ENCODE data around the gene PLPP1. TPM values are rescaled to one million over a fixed set of nuclear protein-coding genes. Genes with fewer than 3 reads are reported as not detected.
A peak's percentile ranks its signal among the peaks of the same experiment; 100 is the strongest.

PLPP1 gene
- polyA plus RNA-seq, 1 donor: 54.7 TPM

GRCh38 chr5:55456216-55456895 lies 78.4 kb downstream of the PLPP1 start:
- WGBS (ENCODE audit: insufficient coverage, low lambda C conversion rate): 100% methylated on average over 3 of the region's 3 CpGs
- peaks cover 11% of the 10 kb centered on the region for H3K36me3 ChIP-seq (ENCODE audit: control insufficient read depth, insufficient read depth, low read length)
- no peak overlapping the region for H3K4me3 ChIP-seq (ENCODE audit: low read length)
- H3K9me3 ChIP-seq (ENCODE audit: control insufficient read depth, low read depth, low read length): no peaks in the 10 kb centered on the region
- no peaks in the 10 kb centered on the region for H3K27me3 ChIP-seq (ENCODE audit: control insufficient read depth, insufficient read depth, low read length)
- no peak for DNase-seq
- no peaks in the 10 kb centered on the region for H3K4me1 ChIP-seq (ENCODE audit: control insufficient read depth, insufficient read depth, low read length)
- no peak overlapping the region for H3K27ac ChIP-seq (ENCODE audit: low read length)

GRCh38 chr5:55454282-55454681 lies 80.5 kb downstream of the PLPP1 start:
- H3K36me3 ChIP-seq (ENCODE audit: control insufficient read depth, insufficient read depth, low read length): peaks cover 14% of the 10 kb centered on the region
- H3K4me1 ChIP-seq (ENCODE audit: control insufficient read depth, insufficient read depth, low read length): no peaks in the 10 kb centered on the region
- no peaks in the 10 kb centered on the region for H3K27me3 ChIP-seq (ENCODE audit: control insufficient read depth, insufficient read depth, low read length)
- no peak for DNase-seq
- H3K27ac ChIP-seq (ENCODE audit: low read length): no peak overlapping the region
- H3K9me3 ChIP-seq (ENCODE audit: control insufficient read depth, low read depth, low read length): no peaks in the 10 kb centered on the region
- no CpG with 5 or more reads among the region's 2 CpGs for whole genome bisulfite sequencing (ENCODE audit: insufficient coverage, low lambda C conversion rate)
- H3K4me3 ChIP-seq (ENCODE audit: low read length): no peak overlapping the region

- no peak overlapping the region for H3K27ac ChIP-seq (ENCODE audit: low read length)
- no peak for DNase-seq
- no peaks in the 10 kb centered on the region for H3K27me3 ChIP-seq (ENCODE audit: control insufficient read depth, insufficient read depth, low read length)
- no CpG with 5 or more reads among the region's 1 CpG for WGBS (ENCODE audit: insufficient coverage, low lambda C conversion rate)
- H3K4me3 ChIP-seq (ENCODE audit: low read length): no peak overlapping the region
- peaks cover 12% of the 10 kb centered on the region for H3K36me3 ChIP-seq (ENCODE audit: control insufficient read depth, insufficient read depth, low read length)
- H3K4me1 ChIP-seq (ENCODE audit: control insufficient read depth, insufficient read depth, low read length): no peaks in the 10 kb centered on the region
- no peaks in the 10 kb centered on the region for H3K9me3 ChIP-seq (ENCODE audit: control insufficient read depth, low read depth, low read length)
Observed at GRCh38 chr5:55453211-55453610, 81.6 kb downstream of the PLPP1 start.

- H3K4me1 ChIP-seq (ENCODE audit: control insufficient read depth, insufficient read depth, low read length): no peaks in the 10 kb centered on the region
- H3K27me3 ChIP-seq (ENCODE audit: control insufficient read depth, insufficient read depth, low read length): no peaks in the 10 kb centered on the region
- no peak for DNase-seq
- H3K27ac ChIP-seq (ENCODE audit: low read length): no peak overlapping the region
- no peaks in the 10 kb centered on the region for H3K9me3 ChIP-seq (ENCODE audit: control insufficient read depth, low read depth, low read length)
- H3K4me3 ChIP-seq (ENCODE audit: low read length): no peak overlapping the region
- peaks cover 12% of the 10 kb centered on the region for H3K36me3 ChIP-seq (ENCODE audit: control insufficient read depth, insufficient read depth, low read length)
- WGBS (ENCODE audit: insufficient coverage, low lambda C conversion rate): 100% methylated on average over 1 of the region's 2 CpGs
Observed at GRCh38 chr5:55451976-55452375, 82.8 kb downstream of the PLPP1 start.

GRCh38 chr5:55450050-55450765 lies 84.6 kb downstream of the PLPP1 start:
- no peak for DNase-seq
- no peaks in the 10 kb centered on the region for H3K4me1 ChIP-seq (ENCODE audit: control insufficient read depth, insufficient read depth, low read length)
- H3K9me3 ChIP-seq (ENCODE audit: control insufficient read depth, low read depth, low read length): no peaks in the 10 kb centered on the region
- H3K27ac ChIP-seq (ENCODE audit: low read length): no peak overlapping the region
- H3K4me3 ChIP-seq (ENCODE audit: low read length): no peak overlapping the region
- no peaks in the 10 kb centered on the region for H3K27me3 ChIP-seq (ENCODE audit: control insufficient read depth, insufficient read depth, low read length)
- H3K36me3 ChIP-seq (ENCODE audit: control insufficient read depth, insufficient read depth, low read length): peaks cover 9% of the 10 kb centered on the region
- 100% methylated on average over 1 of the region's 4 CpGs for WGBS (ENCODE audit: insufficient coverage, low lambda C conversion rate)

- DNase-seq: no peak
- H3K27me3 ChIP-seq (ENCODE audit: control insufficient read depth, insufficient read depth, low read length): no peaks in the 10 kb centered on the region
- H3K4me1 ChIP-seq (ENCODE audit: control insufficient read depth, insufficient read depth, low read length): no peaks in the 10 kb centered on the region
- H3K4me3 ChIP-seq (ENCODE audit: low read length): no peak overlapping the region
- no peaks in the 10 kb centered on the region for H3K9me3 ChIP-seq (ENCODE audit: control insufficient read depth, low read depth, low read length)
- H3K27ac ChIP-seq (ENCODE audit: low read length): no peak overlapping the region
- WGBS (ENCODE audit: insufficient coverage, low lambda C conversion rate): 70% methylated on average over 5 of the region's 8 CpGs
- H3K36me3 ChIP-seq (ENCODE audit: control insufficient read depth, insufficient read depth, low read length): peaks cover 3% of the 10 kb centered on the region
Observed at GRCh38 chr5:55446640-55447351, 88.0 kb downstream of the PLPP1 start.

- H3K4me1 ChIP-seq (ENCODE audit: control insufficient read depth, insufficient read depth, low read length): no peaks in the 10 kb centered on the region
- no peak overlapping the region for H3K27ac ChIP-seq (ENCODE audit: low read length)
- H3K36me3 ChIP-seq (ENCODE audit: control insufficient read depth, insufficient read depth, low read length): peaks cover 9% of the 10 kb centered on the region
- 92% methylated on average over 2 of the region's 3 CpGs for WGBS (ENCODE audit: insufficient coverage, low lambda C conversion rate)
- no peak overlapping the region for H3K4me3 ChIP-seq (ENCODE audit: low read length)
- H3K9me3 ChIP-seq (ENCODE audit: control insufficient read depth, low read depth, low read length): no peaks in the 10 kb centered on the region
- no peaks in the 10 kb centered on the region for H3K27me3 ChIP-seq (ENCODE audit: control insufficient read depth, insufficient read depth, low read length)
- DNase-seq: no peak
Observed at GRCh38 chr5:55445791-55446190, 89.0 kb downstream of the PLPP1 start.

GRCh38 chr5:55441954-55442353 lies 92.8 kb downstream of the PLPP1 start:
- no peaks in the 10 kb centered on the region for H3K9me3 ChIP-seq (ENCODE audit: control insufficient read depth, low read depth, low read length)
- H3K27me3 ChIP-seq (ENCODE audit: control insufficient read depth, insufficient read depth, low read length): no peaks in the 10 kb centered on the region
- H3K36me3 ChIP-seq (ENCODE audit: control insufficient read depth, insufficient read depth, low read length): peaks cover 21% of the 10 kb centered on the region
- no CpG with 5 or more reads among the region's 1 CpG for WGBS (ENCODE audit: insufficient coverage, low lambda C conversion rate)
- H3K4me3 ChIP-seq (ENCODE audit: low read length): no peak overlapping the region
- H3K27ac ChIP-seq (ENCODE audit: low read length): no peak overlapping the region
- no peaks in the 10 kb centered on the region for H3K4me1 ChIP-seq (ENCODE audit: control insufficient read depth, insufficient read depth, low read length)
- DNase-seq: no peak

GRCh38 chr5:55441107-55441771 lies 93.5 kb downstream of the PLPP1 start:
- Histone ChIP-seq H3K27me3 (ENCODE audit: control insufficient read depth, insufficient read depth, low read length) (no peaks in the 10 kb centered on the region), H3K36me3 (ENCODE audit: control insufficient read depth, insufficient read depth, low read length) (peaks cover 23% of the 10 kb centered on the region), H3K4me1 (ENCODE audit: control insufficient read depth, insufficient read depth, low read length) (no peaks in the 10 kb centered on the region), H3K27ac (ENCODE audit: low read length) (no peak overlapping the region), H3K9me3 (ENCODE audit: control insufficient read depth, low read depth, low read length) (no peaks in the 10 kb centered on the region), H3K4me3 (ENCODE audit: low read length) (no peak overlapping the region)
- DNase-seq: no peak
- no CpG with 5 or more reads among the region's 3 CpGs for WGBS (ENCODE audit: insufficient coverage, low lambda C conversion rate)

GRCh38 chr5:55440188-55440646 lies 94.5 kb downstream of the PLPP1 start:
- 100% methylated on average over 1 of the region's 6 CpGs for WGBS (ENCODE audit: insufficient coverage, low lambda C conversion rate)
- DNase-seq: no peak
- Histone ChIP-seq H3K27ac (ENCODE audit: low read length) (peak overlapping the region; percentile 61), H3K4me3 (ENCODE audit: low read length) (no peak overlapping the region), H3K36me3 (ENCODE audit: control insufficient read depth, insufficient read depth, low read length) (peaks cover 31% of the 10 kb centered on the region), H3K9me3 (ENCODE audit: control insufficient read depth, low read depth, low read length) (no peaks in the 10 kb centered on the region), H3K27me3 (ENCODE audit: control insufficient read depth, insufficient read depth, low read length) (no peaks in the 10 kb centered on the region), H3K4me1 (ENCODE audit: control insufficient read depth, insufficient read depth, low read length) (no peaks in the 10 kb centered on the region)
